HepG2 (cell line): ENCODE measurements around the gene RNLS. TPM values are rescaled to one million over a fixed set of nuclear protein-coding genes. Genes with fewer than 3 reads are reported as not detected.

Experiments used
- FLYWCH1 ChIP-seq: sonication (generic); formaldehyde crosslinking; IDR thresholded peaks from 2 replicates; pipeline ENCODE4 v1.8.1; 2023; ENCODE audit warnings: mild to moderate bottlenecking, missing genetic modification reagents
- SMYD3 ChIP-seq: sonication (generic); formaldehyde crosslinking; IDR thresholded peaks from 2 replicates; pipeline ENCODE4 v1.8.1; 2023; ENCODE audit warnings: mild to moderate bottlenecking, missing genetic modification reagents
- TAF1 ChIP-seq: sonication (generic); formaldehyde crosslinking; IDR thresholded peaks from 2 replicates; pipeline ENCODE4 v1.4.0; 2020; ENCODE audit warnings: missing genetic modification reagents
- TBL1XR1 ChIP-seq: fragments of 150-350 bp; IDR thresholded peaks from 2 replicates; pipeline ENCODE4 v1.6.1; 2014; ENCODE audit warnings: borderline replicate concordance, low read length; ENCODE audit not compliant: partially characterized antibody
- THYN1 ChIP-seq: sonication (generic); formaldehyde crosslinking; IDR thresholded peaks from 2 replicates; pipeline ENCODE4 v1.8.1; 2023; ENCODE audit warnings: low read depth, mild to moderate bottlenecking, moderate library complexity, missing genetic modification reagents, borderline replicate concordance
- polyA plus RNA-seq, 8 experiments: library from polyadenylated mRNA; depleted of rRNA in 3 of 8; stranded (reverse) in 7 of 8; unstranded in 1 of 8; fragments of >200 nt; fragmentation: Illumina TruSeq in 4 of 8; extraction: Trizol in 4 of 8; gene quantifications; 2 replicates each; pipeline versions ENCODE4 v1.2.1 to v1.2.3, GENCODE V29; 2011 to 2016; ENCODE audit warnings: low read depth in 4 of 8, missing spikeins in 1 of 8, mixed read lengths in 1 of 8; ENCODE audit not compliant: insufficient read depth in 1 of 8
- total RNA-seq, 5 experiments: library from RNA; depleted of rRNA; stranded (reverse); fragments of >200 nt; fragmentation: Illumina TruSeq; extraction: Trizol; gene quantifications; 2 replicates each; pipeline ENCODE4 v1.2.3, GENCODE V29; 2016; ENCODE audit warnings: low read depth in 1 of 5
- TF ChIP-seq, protein P1 (sequence below): sonication (generic); formaldehyde crosslinking; IDR thresholded peaks from one replicate; pipeline ENCODE4 v1.5.1; 2020; ENCODE audit warnings: mild to moderate bottlenecking, missing genetic modification reagents; ENCODE audit errors: not compliant biosample characterization
- TF ChIP-seq, protein P2 (sequence below): sonication (generic); formaldehyde crosslinking; IDR thresholded peaks from 2 replicates; pipeline ENCODE4 v1.8.0; 2022; ENCODE audit warnings: low read depth, missing genetic modification reagents
- TF ChIP-seq, protein P3 (sequence below): sonication (generic); formaldehyde crosslinking; IDR thresholded peaks from 2 replicates; pipeline ENCODE4 v1.8.0; 2023; ENCODE audit warnings: mild to moderate bottlenecking, missing genetic modification reagents
- TF ChIP-seq, protein P4 (sequence below), 2 experiments: fragments of 450-650 bp in 1 of 2; sonication (generic) in 1 of 2; formaldehyde crosslinking; IDR thresholded peaks; 2 replicates each; pipeline versions ENCODE4 v1.5.0 to v1.8.0; 2020 to 2022; ENCODE audit warnings: mild to moderate bottlenecking in 1 of 2, missing genetic modification reagents in 1 of 2

The RNLS gene
- total and polyA plus RNA-seq, 2 of the 13 experiments (the other 11 are each of a cell fraction or from before 2014, with no cell fraction given) = not detected

DNA sequence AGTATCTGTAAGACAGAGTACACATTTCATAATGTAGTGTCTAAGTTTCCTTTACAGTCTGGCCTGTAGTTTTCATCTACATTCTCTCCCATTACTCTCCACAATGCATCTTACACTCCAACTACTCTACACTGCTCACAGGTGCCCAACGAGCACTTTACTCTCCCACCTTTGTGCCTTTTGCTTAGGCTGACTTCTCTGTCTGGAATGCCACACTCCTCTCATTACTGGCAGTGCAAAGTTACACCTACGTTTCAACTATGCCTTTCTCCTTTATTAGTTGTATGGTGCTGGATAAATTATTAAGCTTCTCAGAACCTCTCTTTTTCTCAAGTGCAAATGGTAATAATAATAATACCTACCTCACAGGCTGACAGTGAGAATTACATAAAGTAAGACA lies 70.5 kb downstream of the RNLS start (continued):
- TF ChIP-seq, protein P1, sequence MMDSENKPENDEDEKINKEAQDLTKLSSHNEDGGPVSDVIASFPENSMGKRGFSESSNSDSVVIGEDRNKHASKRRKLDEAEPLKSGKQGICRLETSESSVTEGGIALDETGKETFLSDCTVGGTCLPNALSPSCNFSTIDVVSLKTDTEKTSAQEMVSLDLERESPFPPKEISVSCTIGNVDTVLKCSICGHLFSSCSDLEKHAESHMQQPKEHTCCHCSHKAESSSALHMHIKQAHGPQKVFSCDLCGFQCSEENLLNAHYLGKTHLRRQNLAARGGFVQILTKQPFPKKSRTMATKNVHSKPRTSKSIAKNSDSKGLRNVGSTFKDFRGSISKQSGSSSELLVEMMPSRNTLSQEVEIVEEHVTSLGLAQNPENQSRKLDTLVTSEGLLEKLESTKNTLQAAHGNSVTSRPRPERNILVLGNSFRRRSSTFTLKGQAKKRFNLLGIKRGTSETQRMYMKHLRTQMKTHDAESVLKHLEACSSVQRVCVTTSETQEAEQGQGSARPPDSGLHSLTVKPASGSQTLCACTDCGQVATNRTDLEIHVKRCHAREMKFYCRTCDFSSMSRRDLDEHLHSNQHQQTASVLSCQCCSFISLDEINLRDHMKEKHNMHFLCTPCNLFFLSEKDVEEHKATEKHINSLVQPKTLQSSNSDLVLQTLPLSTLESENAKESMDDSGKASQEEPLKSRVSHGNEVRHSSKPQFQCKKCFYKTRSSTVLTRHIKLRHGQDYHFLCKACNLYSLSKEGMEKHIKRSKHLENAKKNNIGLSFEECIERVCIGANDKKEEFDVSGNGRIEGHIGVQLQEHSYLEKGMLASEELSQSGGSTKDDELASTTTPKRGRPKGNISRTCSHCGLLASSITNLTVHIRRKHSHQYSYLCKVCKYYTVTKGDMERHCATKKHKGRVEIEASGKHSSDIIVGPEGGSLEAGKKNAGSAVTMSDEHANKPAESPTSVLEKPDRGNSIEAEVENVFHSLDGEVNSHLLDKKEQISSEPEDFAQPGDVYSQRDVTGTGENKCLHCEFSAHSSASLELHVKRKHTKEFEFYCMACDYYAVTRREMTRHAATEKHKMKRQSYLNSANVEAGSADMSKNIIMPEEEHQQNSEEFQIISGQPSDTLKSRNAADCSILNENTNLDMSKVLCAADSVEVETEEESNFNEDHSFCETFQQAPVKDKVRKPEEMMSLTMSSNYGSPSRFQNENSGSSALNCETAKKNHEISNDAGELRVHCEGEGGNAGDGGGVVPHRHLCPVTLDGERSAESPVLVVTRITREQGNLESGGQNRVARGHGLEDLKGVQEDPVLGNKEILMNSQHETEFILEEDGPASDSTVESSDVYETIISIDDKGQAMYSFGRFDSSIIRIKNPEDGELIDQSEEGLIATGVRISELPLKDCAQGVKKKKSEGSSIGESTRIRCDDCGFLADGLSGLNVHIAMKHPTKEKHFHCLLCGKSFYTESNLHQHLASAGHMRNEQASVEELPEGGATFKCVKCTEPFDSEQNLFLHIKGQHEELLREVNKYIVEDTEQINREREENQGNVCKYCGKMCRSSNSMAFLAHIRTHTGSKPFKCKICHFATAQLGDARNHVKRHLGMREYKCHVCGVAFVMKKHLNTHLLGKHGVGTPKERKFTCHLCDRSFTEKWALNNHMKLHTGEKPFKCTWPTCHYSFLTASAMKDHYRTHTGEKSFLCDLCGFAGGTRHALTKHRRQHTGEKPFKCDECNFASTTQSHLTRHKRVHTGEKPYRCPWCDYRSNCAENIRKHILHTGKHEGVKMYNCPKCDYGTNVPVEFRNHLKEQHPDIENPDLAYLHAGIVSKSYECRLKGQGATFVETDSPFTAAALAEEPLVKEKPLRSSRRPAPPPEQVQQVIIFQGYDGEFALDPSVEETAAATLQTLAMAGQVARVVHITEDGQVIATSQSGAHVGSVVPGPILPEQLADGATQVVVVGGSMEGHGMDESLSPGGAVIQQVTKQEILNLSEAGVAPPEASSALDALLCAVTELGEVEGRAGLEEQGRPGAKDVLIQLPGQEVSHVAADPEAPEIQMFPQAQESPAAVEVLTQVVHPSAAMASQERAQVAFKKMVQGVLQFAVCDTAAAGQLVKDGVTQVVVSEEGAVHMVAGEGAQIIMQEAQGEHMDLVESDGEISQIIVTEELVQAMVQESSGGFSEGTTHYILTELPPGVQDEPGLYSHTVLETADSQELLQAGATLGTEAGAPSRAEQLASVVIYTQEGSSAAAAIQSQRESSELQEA = no peak
- TF ChIP-seq SMYD3 (CRISPR knock-in tag) = no peak
- TF ChIP-seq, protein P2, sequence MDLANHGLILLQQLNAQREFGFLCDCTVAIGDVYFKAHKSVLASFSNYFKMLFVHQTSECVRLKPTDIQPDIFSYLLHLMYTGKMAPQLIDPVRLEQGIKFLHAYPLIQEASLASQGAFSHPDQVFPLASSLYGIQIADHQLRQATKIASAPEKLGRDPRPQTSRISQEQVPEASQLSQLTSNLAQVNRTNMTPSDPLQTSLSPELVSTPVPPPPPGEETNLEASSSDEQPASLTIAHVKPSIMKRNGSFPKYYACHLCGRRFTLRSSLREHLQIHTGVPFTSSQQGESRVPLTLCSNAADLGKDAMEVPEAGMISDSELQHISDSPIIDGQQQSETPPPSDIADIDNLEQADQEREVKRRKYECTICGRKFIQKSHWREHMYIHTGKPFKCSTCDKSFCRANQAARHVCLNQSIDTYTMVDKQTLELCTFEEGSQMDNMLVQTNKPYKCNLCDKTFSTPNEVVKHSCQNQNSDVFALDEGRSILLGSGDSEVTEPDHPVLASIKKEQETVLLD (CRISPR knock-in tag) = no peak
- no peak for TF ChIP-seq FLYWCH1 (CRISPR knock-in tag)
- TF ChIP-seq TAF1 = no peak
- no peak for TF ChIP-seq TBL1XR1
- TF ChIP-seq, protein P3, sequence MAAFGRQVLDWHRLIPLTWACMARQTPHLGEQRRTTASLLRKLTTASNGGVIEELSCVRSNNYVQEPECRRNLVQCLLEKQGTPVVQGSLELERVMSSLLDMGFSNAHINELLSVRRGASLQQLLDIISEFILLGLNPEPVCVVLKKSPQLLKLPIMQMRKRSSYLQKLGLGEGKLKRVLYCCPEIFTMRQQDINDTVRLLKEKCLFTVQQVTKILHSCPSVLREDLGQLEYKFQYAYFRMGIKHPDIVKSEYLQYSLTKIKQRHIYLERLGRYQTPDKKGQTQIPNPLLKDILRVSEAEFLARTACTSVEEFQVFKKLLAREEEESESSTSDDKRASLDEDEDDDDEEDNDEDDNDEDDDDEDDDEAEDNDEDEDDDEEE (CRISPR knock-in tag) = no peak
- TF ChIP-seq, protein P4, sequence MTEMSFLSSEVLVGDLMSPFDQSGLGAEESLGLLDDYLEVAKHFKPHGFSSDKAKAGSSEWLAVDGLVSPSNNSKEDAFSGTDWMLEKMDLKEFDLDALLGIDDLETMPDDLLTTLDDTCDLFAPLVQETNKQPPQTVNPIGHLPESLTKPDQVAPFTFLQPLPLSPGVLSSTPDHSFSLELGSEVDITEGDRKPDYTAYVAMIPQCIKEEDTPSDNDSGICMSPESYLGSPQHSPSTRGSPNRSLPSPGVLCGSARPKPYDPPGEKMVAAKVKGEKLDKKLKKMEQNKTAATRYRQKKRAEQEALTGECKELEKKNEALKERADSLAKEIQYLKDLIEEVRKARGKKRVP (CRISPR knock-in tag; IDR thresholded peaks at IDR 0.05) = no peak
- no peak for TF ChIP-seq THYN1 (CRISPR knock-in tag)
